Fibroblast of gingiva (primary cell): ENCODE measurements around the gene RPTOR.

Experiments
- DNase-seq: peaks from one replicate; pipeline ENCODE4 v3.0.0-alpha.2; 2011; ENCODE audit warnings: low read depth

Gene RPTOR

DNA sequence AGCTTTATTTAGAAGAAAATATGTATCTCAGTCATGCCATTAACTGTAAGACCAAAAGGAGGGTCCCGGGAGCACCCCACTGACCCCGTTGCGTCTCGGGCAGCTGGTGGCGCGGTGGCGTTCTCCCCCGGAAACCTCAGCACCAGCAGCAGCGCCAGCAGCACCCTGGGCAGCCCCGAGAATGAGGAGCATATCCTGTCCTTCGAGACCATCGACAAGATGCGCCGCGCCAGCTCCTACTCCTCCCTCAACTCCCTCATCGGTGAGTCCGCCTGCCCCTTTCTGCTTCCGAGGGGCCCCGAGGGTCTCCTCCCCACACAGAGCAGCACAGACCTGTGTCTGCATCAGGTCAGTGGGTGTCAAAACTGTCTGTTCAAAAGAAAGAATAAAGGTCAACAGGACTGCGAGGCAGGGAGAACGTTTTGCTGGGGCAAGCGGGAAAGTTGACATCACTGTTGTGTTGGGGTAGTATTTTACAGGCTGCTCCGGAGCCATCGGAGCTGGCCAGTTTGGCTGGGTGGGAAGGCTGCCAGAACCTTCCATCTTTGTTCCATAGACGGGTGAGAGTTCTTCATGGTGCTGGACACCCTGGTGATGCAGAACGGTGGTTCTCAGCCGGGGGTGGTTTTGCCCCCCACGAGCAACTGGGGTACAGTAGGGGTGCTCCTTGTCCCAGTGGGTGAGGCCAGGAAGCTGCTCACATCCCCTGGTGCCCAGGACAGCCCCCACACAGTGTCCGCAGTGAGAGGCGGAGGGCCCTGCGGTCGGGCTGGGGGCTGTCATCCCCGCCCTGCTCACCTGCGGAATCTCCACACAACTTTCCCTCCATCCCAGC, 349.2 kb downstream of the RPTOR start:
- no peak for DNase-seq

DNA sequence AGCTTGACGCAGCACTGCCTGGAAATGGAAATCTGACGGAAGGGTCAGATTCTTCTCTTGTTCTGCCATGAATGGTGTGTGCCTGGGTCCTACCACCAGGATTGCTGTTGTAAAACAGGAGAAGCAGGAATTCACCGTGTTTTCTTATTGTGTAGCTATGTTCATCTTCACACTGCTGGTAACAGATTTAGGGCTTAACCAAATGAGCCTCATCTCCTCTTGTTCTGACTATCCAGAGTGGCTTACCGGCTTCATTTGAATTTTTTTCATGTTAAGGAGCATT, 349.7 kb downstream of the RPTOR start:
- DNase-seq, result no peak

DNA sequence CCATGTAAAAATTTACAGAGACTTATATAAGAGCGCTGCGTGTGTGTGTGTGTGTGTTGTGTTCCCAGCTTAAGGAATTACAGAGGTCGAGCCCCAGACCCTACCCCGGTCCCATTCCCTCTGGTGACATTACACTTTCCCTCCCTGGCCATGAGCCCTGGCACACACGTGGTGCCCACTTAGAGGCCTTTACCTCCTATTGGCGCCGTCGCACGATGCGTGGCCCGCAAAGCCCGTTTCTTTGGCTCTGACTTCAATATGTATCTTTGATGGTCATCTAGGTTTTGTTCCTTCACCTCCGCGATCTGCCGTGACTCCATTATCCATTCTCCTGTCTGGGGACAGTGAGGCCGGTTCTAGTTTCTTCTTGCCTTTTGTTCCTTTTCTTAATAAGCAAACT, 350.1 kb downstream of the RPTOR start:
- no peak for DNase-seq

DNA sequence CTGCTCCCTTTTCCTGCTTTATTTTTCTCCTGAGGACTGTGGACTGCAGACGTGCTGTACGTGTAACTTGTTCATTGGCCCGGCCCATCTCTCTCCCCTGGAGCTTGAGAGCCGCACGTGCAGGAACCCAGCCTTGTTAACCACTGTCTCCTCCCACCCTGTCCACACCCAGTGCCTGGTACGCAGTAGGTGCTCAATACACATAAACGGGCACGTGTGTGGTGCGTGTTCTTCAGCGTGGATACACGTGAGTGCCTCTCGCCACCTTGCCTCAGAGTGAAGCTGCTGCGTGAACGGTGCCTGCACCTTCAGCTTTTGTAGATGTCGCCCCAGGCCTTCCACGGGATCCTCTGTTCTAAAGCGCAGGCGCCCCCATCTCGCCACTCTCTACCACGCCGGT, 350.7 kb downstream of the RPTOR start:
- no peak for DNase-seq

DNA sequence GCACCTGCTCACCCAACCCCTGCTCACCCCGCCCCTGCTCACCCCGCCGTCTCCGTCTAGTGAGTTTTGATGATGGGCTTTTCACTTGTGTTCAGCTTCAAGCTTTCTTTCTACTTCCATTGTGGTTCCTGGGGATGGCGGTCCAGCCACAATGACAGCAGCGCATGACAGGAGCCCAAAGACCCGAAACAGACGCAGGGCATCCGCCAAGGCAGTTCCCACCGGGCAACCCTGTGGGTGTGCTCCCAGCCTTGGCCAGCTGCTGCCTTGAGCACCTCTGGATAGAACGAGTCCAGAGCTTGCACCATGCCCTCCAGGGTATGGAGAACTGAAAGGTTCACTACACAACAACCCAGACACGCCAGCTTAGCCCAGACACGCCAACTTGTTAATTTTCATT, 354.1 kb downstream of the RPTOR start:
- no peak for DNase-seq

DNA sequence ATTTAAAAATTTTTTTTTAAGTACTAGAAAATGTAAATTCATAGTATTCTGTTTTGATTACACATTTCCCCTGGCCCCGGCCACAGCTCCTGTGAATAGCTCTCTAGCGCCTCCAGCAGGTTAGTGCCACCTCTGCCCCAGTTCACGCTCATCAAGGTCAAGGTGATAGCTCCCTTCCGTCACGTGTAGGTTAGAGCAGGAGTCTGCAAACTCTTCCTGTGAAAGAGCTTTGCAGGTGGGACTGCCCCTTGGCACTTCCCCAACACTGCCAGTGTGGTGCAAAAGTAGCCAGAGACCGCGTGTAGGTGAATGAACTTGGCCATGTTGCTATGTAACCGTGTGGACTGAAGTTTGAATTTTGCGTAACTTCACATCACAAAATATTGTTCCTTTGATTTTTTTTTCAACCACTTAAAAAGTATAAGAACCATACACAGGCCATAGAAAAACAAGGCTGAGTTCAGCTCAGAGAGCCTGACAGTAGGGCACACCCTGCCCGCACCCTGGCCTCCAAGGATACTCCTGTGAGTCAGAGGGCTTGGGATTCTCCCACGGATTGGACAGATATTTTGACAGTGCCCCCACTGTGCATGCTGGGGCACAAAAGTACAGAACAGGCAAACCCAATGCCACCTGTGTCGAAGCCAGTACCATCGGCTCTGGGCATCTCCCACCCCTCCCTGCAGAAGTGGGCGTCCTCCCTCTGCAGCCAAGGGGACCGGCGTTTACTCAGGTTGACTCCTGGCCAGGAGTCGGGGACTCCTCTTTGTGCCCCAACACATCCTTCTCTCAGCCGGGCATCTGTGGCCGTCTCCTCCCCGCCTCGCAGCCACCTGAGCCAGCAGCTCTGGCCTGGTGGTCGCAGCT, 355.0 kb downstream of the RPTOR start:
- DNase-seq, result no peak

DNA sequence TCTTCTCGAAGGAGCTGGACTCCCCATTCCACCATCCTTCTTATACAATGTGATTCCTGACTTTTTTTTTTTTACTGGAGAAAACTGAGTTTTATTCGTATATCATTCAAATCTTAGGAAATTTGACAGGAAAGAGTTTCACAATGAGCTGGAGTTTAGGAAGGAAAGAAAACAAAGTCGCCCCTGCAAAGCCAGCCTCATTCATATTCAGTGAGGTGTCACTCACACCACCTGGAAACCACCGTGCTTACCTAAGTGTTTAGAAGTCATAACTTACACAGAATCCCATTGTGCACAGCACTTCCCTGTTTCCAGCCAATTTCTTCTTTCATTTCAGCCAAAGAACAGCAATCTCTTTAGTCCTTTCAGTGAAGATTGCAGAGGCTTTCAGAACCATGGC, 356.7 kb downstream of the RPTOR start:
- no peak for DNase-seq

DNA sequence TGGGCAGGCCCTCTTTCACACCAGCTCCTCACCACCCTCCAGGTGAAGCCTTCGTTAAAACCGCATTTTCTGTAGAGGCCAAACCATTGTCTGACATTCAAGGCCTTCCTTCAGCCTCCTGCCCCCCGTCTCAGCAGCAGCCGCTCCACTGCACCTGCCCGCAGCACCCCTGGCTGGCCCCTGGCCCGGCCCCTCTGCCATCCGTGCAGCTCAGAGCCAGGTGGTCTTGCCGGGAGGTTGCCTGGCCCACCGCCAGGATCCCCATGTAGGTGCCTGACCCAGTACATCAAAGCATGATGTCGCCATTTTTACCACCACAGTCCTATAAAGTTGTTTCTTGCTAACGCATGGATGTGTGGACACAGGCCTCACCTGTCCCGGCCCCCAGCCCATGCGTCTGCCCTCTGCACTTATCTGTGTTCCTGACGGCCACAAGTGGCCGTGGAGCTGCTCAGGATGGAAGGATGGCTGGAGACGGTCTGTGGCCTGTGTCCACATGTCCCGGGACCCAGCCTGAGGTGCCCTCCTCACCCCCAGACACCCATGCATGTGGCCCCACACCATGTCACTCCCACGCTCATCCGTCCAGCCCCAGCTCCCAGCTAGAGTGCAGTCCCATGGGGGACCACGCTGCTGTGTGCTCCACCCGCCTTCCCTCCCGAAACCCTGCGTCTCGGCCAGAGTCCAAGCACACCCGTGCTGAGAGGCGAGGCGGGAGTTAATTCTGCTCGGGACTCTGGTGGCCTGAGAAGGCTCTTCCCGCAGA, 357.7 kb downstream of the RPTOR start:
- DNase-seq, result no peak

DNA sequence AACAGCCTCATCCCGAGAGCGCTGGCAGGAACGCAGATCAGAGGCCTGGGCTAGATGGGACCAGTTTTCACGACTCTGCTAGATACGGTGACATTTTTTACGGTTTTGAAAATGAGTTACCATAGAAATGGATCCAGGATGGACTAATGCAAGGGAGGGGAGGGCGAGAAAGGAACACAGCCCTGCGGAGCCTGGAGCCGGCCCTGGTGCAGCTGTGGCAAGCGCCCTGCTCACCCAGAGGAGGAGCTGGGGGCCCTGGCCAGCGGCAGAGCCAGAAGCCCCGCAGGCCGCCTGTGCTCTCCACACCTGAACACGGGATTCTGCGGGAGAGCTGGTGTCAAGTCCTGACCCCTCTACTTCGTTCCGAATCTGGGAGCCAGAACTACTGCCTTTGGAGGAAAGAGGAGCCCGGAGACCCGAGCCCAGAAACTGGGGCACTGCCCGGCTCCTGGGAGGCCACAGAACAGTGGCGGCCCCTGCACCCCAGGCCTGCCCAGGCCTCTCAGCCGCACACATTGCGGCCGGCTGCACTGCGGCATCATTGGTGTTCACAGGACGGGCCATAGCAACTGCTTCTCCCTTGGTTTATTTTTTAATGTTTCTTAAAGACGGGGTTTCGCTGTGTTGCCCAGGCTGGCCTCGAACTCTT, 358.4 kb downstream of the RPTOR start:
- no peak for DNase-seq

DNA sequence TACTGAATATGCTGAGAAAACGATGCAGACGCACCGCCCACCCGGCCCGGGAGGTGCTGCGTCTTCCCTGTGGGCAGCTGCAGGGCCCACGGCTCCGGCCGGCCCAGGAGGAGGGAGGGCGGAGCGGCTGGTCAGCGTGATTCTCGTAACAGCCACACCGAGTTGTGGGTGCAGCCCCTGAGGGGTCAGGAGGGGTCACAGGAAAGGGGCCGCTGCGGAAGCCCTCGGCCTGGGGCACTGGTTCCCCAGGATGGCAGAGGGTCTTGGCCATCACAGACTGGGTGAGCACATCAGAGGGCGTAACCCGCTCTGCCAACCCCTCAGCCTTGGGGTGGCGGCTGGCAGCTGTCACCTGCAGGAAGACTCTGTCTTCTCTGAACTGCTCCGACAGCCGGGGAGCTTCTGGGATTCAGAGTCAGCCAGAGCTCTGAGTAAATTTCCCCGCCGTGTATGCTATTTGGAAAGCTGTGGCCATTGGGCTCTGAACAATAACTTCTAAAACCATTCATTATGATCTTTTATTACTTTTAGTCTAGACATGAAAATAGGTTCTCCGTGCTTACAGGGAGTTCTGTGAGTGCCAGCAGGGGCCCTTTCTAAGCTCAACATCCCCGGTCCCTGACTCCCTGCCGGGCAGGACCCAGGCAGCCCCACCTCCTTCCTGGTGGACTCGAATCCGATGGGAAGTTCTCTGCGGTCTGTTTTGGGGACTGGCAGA, 359.6 kb downstream of the RPTOR start:
- DNase-seq, result no peak

DNA sequence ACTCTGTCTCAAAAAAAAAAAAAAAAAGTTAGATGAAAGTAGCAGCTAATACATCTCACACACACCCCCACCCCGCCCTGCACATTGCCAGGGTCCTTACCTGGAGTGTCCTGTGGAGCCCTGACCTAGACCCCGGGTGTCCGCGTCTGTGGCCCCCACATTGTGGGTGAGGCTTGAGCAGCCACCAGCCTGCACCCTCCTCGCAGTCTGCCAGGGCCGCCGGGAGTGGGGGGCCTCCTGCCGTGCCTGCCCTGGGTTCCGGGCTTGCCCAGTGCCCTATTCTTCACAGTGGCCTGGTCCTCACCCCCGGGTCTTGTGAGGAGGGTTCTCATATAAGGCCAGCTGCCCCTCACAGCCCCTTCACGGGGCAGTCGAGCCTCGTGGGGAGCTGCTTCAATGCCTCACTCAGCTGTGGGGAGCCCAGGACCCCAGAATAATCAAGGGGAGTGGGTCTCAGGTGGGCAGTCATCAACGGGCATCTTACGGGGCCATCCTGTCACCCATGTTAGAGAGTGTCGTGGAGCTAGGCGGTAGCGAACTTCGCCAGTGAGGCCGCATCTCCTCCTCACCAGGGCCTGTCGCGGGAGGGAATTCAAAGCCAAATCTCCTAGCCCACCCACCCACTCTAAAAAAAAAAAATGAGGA, 361.1 kb downstream of the RPTOR start:
- no peak for DNase-seq

DNA sequence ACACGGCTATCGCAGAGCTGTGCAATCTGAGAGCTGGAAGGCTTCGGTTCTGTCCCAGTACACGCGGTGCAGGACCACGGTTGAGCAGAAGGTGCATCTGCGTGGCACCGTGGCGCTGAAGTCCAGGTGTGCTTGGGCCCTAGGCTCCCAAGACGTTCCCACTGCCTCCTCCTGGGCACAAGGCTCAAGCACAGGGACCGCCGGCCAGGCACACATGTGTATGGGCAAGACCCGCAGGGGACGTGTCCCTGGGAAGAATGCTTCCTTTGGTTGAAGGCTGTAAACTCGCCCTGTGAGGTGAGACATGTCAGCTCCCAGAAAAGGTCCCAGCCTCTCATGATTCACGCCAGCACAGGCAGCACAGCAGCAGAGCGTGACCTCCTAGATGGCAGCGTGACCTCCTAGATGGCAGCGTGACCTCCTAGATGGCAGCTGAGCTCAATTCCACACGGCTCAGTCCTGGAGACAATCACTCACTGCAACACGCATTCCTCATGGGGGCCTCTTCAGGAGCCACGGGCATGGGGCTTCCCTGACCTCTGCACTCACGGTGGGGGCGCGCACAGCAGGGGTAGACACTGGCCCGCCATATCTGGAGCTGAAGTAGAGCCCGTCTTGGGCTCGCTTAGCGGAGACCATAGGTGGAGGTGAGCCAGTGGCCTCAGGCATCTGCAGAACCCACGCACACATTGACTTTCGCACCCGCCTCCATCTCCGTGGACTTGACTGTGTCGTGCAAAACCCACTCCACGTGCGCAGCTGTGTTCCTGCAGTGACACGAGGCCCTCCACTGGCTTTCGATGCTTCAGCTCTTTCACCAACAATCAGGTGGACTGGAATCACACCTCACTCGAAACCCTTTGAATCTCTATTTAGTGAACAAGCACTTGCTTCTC, 362.0 kb downstream of the RPTOR start:
- DNase-seq, result no peak

DNA sequence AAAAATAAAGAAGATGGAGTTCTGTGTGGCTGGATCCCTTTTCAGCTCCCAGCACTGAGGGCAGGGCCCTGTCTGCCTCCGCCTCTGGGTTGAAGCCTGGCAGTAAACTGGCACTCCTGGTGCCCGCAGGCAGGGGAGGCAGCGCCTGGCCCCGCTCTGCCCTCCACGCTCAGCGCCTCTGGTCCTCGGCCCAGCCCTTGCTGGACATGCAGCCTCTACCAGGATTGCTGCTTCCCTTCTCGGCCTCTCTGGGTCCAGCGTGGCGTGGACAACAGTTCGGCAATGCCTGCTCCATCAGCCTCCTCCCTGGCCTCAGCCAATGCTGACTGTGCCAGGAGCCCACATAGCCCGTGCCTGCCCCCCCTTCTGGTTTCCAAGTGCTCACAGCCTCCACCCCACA, 362.6 kb downstream of the RPTOR start:
- no peak for DNase-seq

DNA sequence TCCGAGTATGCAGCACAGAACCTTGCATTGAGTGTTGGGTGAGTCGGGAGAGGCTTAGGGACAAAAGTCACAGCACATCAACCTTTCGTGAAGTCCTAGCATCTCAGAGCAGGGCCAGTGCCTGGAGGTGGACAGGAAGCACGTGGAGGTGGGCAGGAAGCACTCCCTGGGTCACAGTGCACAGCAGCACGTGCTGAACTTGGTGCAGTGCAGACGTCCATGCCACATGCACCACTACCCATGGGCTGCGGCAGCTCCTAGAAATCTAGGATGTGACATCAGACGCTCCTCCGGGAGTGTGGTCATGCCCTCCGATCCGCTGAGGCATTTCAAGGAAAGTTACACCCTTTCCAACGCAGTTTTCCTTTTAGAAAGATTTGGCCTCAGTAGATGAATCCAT, 363.6 kb downstream of the RPTOR start:
- no peak for DNase-seq

DNA sequence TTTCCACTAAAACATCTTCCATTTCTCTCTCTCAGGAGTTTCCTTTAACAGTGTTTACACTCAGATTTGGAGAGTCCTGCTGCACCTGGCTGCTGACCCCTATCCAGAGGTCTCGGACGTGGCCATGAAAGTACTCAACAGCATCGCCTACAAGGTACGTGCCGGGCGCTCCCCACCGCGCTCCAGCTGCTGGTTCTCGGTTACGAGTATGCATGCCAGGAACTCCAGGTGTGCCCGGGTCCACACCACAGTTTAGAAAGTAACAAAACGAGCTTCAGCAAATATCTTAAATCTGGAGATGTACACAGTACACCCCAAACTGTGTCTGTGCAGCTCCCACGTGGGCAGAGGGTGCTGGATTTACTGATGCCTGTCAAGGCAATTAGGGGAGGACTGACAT, 364.1 kb downstream of the RPTOR start:
- no peak for DNase-seq

DNA sequence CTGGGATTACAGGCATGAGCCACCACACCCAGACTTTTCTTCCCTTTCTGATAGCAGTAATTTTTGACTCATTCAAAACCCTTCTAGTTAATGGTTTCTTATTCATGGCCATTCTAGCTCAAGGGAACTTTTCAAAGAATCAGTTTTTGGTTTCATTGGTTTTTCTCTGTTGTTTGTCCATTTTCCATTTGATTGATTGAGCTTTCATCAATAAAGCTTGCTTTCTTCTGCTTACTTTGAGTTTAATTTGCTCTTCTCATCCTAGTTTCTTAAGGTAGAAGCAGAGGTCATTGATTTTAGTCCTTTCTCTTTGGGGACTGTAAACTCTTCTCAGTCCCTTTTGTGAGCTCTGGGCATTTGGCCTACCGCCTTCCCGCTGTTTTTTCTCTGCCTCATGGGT, 365.0 kb downstream of the RPTOR start:
- DNase-seq, result no peak

DNA sequence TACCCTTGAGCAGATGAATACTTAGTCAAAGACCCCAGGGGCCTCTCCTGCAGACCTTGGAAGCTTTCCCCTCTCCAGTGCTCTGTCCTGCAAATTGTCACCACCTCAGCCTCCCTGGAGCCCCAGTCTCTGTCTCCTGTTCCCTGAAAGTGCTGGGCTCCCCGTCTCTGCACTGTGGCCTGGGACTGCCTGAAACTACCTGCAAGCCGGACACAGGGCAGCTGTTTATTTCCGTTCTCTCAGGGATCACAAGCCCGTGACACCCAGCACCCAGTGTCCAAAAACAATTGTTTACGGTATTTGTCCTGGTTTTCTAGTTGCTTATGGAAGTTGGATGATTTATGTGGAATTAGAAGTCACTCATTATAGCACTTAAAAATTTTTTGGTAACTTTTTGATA, 365.4 kb downstream of the RPTOR start:
- no peak for DNase-seq

DNA sequence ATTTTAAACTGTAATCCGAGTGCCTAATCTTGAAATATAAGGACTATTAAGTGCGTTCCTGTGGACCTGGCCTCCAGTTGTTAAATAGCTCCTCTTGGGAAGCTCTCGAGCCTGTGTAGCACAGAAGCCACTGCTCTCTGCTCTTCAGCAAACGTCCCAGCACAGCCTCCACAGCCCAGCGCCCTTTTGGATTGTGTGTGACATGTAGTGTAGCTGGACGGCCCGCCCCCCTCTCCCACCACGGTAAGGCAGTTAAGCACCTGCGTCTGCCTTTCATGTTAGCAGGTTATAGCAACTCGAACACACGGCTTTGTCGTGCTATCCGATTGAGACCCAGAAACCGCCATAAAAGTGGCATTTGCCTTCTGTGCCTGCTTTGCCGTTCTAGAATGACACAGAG, 367.8 kb downstream of the RPTOR start:
- no peak for DNase-seq

DNA sequence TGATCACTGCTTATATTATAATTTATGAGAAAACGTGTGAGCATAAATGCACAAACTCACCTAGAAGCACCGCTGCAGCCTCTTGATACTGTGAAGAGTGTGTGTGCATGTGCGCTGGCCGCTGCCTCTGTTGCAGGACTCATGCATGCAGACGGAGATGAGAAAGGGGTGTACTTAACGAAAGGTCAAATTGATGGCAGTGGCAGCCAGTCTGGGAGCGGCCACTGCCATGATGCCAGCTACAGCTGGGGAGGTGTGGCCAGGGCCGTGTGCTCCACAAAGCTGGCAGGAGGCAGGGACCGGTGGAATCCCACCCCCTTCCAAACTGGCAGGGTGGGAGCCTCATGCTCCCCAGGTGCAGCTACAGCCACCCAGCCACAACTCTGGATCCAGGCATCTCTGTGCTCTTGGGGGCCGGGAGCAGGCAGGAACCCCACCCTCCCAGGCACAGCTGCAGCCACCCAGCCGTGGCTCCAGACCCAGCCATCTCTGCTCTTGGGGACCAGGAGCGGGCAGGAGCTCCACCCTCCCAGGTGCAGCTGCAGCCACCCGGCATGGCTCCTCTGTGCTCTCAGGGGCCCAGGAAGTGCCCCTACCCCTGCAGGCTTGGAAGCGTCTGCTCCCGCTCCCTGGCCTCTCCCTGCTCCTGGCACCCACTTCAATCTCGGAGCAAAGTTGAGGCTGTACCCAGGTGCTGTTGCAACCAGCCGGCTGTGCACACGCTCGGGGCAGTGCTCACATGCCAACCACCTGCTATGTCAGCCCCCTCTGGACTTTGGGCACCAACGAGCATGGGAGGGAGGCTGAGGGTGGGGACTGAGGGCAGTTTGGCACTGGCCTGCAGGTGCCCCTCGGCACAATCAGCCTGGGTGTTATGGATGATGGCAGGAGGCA, 369.5 kb downstream of the RPTOR start:
- no peak for DNase-seq
